Suprapubic skin (tissue), 3 donors: ENCODE data around the gene RHBDD1.

Source experiments
- EP300 ChIP-seq: sonication (generic); formaldehyde crosslinking; IDR thresholded peaks from one replicate; pipeline ENCODE4 v1.6.1; 2017; ENCODE audit warnings: antibody characterized with exemption
- POLR2A ChIP-seq, 2 donors: fragments of 450-650 bp; IDR thresholded peaks; one replicate each; pipeline ENCODE4 v1.6.1; 2017; ENCODE audit warnings: antibody characterized with exemption in 2 of 2, mild to moderate bottlenecking in 2 of 2, moderate library complexity in 2 of 2
- TF ChIP-seq, protein P1 (sequence below), 2 donors: fragments of 200-600 bp in 1 of 2; fragments of 450-650 bp in 1 of 2; sonication (generic) in 1 of 2; IDR thresholded peaks; one replicate each; pipeline ENCODE4 v1.5.1; 2016 to 2019; ENCODE audit warnings: antibody characterized with exemption in 2 of 2, mild to moderate bottlenecking in 1 of 2, moderate library complexity in 1 of 2

- TF ChIP-seq, protein P1, sequence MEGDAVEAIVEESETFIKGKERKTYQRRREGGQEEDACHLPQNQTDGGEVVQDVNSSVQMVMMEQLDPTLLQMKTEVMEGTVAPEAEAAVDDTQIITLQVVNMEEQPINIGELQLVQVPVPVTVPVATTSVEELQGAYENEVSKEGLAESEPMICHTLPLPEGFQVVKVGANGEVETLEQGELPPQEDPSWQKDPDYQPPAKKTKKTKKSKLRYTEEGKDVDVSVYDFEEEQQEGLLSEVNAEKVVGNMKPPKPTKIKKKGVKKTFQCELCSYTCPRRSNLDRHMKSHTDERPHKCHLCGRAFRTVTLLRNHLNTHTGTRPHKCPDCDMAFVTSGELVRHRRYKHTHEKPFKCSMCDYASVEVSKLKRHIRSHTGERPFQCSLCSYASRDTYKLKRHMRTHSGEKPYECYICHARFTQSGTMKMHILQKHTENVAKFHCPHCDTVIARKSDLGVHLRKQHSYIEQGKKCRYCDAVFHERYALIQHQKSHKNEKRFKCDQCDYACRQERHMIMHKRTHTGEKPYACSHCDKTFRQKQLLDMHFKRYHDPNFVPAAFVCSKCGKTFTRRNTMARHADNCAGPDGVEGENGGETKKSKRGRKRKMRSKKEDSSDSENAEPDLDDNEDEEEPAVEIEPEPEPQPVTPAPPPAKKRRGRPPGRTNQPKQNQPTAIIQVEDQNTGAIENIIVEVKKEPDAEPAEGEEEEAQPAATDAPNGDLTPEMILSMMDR (IDR thresholded peaks at IDR 0.05): no peak
- TF ChIP-seq EP300 (no peak), POLR2A (IDR thresholded peaks at IDR 0.05) (no peak)
Observed at GRCh38 chr2:227013330-227013729, 177.5 kb downstream of the RHBDD1 start.
